GM19468 (cell line): ENCODE results near the gene DNAJC10.
"Not testable (repeated sequence)": the region's sequence is repeated elsewhere in the genome, so short reads cannot be mapped to it uniquely, and the experiment has no call there.

Experiments
- ATAC-seq: cut with Tn5 transposase; IDR thresholded peaks from one replicate; pipeline ENCODE4 v1.9.1; 2021; ENCODE audit warnings: mild to moderate bottlenecking, moderate library complexity, moderate number of reproducible peaks; ENCODE audit not compliant: unreplicated experiment; ENCODE audit errors: extremely low read depth

The DNAJC10 gene

DNA sequence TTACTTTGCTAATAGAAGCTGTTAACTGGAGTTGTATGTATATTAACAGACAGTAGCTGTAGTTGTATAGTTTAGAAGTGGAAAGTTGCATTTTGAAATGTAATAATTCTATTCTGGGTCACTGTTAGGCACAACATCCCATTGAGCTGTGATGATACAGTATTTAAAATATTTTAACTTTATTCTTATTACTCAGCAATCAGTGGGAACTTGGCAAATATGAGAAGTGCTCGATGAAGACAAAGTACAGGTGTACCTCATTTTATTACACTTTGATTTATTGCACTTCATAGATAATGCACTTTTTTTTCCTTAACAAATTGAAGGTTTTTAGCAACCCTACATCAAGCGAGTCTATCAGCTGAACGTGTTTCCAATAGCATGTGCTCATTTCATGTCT, 8.6 kb downstream of the DNAJC10 start:
- ATAC-seq: no peak

DNA sequence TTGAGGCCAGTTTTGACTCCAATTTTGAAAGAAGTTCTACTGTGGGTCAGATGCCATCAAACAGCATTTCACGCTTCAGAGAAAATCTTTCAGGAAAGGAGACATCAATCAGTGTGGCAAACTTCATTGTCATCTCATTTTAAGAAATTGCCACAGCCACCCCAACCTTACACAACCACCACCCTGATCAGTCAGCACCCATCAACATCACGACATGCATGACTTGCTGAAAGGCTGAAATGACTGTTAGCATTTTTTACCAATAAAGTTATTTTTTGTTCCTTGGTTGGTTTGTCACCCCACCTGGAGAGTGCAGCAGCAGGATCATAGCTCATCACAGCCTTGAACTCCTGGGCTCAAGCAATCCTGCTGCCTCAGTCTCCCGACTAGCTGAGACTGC, 10.4 kb downstream of the DNAJC10 start:
- no peak for ATAC-seq

DNA sequence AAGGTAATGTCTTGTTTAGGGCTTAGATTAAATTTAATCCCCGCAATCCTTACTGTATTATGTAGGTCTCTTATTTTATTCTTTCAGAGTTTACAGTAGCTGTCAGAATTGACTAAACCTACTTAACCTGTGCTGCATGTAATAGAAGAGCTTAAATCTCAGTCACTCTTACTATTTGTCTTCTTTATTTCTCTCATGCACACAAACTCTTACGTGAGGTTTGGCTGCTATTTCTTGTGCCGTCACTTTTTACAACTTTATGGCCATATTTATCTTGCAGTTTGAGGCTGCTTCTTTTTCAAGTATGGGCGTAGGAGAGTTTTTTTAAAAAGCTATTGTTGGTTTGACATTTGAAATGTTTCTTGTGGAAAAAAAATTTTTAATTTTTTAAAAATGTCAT, 12.0 kb downstream of the DNAJC10 start:
- ATAC-seq: no peak

DNA sequence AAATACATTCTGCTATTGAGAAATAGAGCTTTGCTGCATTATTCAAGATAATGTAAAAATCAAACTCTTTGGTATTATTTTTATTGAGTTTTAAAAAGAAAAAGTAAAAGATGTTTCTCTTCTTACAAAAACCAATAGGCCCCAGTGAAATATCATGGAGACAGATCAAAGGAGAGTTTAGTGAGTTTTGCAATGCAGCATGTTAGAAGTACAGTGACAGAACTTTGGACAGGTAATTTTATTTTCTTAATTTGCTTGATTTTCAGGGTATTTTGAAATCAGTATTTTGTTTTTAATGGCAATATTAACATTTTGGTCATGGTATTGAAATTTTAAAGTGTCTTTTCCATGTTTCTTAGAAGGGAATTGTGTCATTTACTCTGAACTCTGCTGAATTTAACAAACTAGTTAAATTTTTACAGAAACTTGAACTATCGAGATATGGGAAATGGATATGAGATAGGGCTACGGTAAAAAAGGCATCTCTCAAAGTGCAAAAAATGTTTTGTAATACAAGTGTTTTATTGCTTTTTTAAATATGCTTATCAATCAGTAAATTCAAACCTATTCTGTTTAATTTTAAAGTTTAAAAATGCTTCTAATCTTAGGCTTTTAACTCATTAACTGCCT, 13.8 kb downstream of the DNAJC10 start:
- ATAC-seq: no peak

DNA sequence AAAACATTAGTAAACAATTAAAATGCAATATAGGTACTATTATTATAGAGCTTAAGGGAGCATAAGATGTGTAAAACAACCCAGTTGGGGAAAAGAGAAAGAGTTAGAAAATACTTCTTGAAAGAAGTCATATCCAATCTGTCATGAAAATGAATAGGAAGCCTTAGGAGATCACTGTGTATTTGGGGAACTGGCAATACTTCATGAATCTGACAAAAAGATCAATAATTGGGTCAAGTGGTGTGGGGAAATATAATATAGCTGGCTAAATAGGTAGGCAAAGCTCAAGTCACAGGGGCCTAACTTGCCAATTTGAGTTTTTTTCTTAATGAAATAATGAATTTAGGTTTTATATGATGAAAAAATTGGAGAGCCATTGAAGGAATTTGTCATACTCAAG, 14.4 kb downstream of the DNAJC10 start:
- no peak for ATAC-seq

DNA sequence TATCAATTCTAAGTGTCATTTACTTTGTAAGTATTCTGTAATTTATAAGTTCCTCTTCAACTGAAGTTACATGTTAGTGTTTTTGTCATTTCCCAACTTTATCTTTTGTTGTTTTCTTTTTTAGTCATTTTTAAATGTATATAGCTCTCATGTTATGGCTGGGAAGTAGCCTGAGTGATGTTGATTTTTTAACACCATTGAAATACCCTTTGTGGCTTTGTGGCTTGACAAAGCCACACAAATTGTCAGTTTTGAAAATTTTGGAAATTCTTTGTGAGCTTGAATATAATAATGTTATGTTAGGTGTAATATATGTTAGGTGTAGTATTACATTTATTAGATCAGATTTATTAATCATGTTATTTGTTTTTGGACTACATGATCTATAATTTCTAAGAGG, 16.7 kb downstream of the DNAJC10 start:
- ATAC-seq: no peak

DNA sequence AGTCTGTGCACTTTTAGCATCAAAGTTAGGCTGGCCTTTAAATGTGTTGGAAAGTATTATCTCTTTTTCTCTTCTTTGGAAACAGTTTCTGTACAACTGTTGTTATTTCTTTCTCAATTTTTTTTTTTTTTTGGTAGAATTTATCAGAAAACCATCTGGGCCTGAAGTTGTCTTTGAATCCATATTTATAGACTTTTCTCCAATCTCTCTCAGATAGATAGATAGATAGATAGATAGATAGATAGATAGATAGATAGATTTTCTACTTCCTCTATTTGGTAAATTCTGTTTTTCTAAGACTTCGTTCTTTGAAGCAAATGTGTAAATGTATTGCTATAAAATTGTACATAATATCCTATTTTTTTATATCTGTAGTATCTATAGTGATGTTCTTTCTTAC, 17.5 kb downstream of the DNAJC10 start:
- ATAC-seq: no peak

DNA sequence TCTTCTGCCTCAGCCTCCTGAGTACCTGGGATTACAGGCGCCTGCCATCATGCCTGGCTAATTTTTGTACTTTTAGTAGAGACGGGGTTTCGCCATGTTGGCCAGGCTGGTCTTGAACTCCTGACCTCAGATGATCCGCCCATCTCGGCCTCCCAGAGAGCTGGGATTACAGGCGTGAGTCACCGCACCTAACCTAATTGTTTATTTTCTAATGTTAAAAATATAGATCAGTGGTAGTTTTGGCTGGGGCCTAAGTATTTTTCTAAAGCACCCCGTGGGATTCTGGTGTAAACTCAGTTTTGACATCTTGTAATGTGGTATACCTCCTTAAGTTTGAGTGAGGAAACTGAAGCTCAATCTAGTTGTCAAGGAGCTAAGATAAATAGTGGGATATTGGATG, 20.8 kb downstream of the DNAJC10 start:
- not testable (repeated sequence) for ATAC-seq

DNA sequence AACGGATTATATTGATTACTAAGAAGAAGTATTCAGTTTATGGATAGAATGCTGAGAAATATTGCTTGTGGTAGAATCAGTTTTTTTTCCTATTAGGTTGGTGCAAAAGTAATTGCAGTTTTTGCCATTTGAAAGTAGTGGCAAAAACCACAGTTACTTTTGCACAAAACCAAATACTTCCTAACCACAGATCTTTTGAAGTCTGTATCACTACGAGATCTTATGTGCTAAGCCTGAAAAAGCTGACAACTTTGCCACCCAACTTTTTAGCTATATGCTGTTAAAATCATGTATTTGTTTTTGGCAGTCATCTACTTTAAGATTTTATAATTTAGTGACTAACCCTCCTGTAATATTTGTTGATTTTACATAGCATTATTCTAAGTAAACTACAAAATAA, 24.6 kb downstream of the DNAJC10 start:
- ATAC-seq: no peak

DNA sequence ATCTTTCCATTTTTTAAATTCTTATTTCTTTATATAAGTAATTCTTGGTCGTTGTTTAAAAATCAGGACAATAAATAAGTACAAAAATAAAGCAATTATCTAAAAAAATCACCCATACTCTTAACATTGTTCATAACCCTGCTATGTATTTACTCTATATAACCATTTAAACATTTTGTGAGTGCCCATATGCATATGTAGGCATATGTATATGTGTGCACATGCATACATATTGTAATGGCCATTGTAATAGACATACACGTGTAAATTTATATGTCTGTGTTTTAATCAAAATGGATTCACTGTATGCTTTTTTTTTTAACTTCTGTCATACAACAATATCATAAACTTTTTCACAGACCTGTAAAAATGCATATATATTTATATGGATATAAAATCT, 25.6 kb downstream of the DNAJC10 start:
- no peak for ATAC-seq

DNA sequence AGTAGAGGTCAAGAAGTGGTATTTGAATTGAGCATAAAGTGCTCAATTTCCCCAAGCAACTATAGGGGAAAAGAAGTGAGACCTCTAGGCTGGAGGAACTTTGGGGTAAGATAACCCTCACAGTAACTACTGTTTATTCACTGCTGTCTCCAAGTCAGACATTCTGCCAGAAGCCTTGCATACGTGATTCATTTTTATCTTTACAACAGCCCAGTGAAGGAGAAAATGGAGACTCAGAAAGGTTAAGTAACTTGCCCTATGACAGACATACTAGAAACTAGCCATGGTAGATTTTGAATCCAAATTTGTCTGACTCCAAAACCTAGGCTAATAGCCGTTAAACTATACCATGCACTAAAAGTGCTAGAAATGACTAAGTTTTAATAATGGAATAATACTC, 28.4 kb downstream of the DNAJC10 start:
- no peak for ATAC-seq

DNA sequence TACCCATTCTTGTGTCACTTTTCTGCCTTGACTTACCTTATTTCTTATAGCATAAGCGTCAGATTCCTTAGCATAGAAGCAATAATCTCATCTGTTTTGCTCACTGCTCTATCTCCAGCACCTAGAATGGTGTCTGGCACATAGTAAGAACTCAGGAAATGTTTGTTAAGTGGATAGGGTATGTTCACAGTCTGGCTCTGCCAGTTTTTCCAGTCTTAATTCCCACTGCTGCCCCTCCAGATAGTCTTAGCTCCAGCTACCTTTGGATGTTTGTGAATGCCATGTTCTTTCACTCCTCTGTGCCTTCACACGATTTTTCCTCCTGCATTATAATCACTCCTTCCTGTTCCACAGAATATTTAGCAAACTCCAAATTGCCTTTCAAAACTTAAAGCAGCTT, 29.0 kb downstream of the DNAJC10 start:
- ATAC-seq: no peak

DNA sequence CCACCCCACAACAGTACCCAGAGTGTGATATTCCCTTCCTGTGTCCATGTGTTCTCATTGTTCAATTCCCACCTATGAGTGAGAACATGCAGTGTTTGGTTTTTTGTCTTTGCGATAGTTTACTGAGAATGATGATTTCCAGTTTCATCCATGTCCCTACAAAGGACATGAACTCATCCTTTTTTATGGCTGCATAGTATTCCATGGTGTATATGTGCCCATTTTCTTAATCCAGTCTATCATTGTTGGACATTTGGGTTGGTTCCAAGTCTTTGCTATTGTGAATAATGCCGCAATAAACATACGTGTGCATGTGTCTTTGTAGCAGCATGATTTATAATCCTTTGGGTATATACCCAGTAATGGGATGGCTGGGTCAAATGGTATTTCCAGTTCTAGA, 29.8 kb downstream of the DNAJC10 start:
- ATAC-seq: not testable (repeated sequence)

DNA sequence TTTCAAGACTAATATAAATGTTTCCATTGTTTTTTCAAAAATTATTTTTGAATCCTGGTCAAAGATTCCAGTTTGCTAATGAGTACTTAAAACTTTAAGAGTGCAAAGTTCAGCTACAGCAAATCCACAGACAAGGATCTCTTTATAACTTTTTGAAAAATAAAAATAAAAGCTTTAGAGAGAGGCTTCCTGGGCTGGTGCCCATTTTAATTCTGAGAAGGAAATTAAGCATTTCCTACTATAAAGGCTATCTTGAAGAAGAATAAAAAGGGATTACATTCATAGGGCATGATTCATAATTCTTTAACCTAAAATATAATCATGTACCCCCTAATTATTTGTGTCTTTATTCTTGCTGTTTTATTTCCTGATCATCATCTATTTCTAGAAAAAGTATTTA, 38.2 kb downstream of the DNAJC10 start:
- ATAC-seq: no peak

DNA sequence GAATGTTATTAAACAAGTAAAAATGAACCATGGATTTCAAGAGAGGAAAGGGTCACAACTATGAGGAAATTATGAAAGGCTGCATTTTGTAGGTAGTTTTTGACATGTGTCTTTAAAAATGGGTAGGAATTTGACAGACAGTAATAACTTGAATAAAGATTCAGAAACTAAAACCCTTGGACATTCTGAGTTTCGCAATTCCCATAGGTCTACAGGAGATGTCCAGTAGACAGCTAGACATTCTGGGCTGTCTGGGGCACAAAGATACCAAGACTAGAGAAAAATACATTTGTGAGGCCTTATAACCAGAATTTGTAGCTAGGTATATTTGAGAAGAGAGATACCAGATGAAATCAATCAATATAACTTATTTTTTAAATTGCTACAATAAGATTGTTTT, 42.3 kb downstream of the DNAJC10 start:
- ATAC-seq: no peak

DNA sequence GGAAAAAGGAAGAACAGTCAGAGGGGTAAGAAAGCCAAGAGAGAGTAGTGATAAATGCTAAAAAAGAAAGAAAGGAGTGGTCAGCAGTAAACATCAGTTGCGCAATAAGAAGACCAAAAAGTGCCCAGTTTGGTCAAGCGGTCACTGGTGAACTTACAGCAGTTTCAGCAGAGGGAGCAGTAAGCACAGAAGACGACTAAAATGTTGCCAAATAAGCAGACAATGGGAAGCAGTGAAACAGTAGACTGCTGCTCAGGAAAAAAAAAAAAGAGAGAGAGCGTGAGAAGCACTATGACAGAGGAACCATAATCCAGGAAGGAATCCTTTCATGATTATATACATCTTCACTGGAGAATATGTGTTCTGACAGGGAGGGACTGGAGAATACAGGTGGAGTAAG, 45.8 kb downstream of the DNAJC10 start:
- no peak for ATAC-seq

DNA sequence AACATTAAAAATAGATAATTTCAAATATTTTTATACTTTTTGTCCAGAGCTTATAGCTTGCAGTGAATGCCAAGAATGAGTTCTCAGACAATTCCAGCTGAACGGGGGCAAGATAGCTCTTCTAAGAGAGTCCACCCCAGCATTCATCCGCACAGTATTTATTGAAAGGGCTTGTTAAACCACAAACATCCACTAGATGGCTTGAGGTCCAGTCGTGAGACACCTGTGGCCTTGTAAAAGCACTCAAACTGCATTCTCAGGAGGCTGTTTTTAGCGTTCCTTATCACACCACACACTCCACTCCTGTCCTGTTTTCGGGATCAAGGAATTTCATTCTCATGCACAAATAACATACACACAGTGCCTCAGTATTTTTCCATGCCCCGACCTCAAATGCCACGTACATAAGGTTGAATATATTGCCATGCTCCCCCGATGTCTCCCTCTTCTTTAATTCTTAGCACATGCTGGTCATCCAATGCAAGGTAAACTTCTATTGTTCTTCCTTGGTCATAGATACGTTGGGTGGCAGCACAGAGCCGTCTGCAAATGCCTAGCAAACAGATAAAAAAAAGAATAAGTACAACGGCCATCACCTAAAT, 47.4 kb downstream of the DNAJC10 start:
- ATAC-seq: no peak

DNA sequence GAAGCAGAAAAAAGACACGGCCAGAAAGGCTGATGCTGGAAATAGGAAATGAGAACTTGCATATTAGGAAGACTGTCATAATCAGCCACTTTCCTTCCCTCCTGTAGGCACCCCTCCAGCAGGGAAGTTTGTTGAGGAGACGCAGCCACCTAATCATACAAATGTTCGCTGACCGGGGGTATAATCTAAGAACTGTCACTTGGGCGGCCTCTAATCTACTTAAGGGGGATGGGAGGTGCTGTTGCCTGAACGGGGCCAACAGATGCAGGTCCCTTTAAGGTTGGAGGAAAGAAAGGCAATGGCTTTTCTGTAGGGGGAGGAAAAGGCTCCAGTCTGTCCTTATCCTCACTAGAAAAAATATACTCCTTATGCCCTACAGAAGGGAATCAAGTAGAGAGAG, 50.6 kb downstream of the DNAJC10 start:
- ATAC-seq: no peak

DNA sequence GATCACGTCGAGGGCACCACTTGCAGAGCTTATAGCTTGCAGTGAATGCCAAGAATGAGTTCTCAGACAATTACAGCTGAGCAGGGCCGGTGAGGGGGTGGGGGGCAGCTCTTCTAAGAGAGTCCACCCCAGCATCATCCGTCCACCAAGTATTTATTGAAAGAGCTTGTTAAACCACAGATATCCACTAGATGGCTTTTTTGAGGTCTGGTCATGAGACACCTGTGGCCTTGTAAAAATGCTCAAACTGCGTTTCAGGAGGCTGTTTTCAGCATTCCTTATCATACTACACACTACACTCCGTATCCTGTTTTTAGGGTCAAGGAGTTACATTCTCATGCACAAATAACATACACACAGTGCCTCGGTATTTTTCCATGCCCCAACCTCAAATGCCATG, 51.5 kb downstream of the DNAJC10 start:
- ATAC-seq: no peak

DNA sequence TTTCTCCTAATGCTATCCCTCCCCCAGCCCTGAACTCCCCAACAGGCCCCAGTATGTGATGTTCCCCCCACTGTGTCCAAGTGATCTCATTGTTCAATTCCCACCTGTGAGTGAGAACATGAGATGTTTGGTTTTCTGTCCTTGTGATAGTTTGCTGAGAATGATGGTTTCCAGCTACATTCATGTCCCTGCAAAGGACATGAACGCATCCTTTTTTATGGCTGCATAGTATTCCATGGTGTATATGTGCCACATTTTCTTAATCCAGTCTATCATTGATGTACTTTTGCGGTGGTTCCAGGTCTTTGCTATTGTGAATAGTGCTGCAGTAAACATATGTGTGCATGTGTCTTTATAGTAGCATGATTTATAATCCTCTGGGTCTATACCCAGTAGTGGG, 52.9 kb downstream of the DNAJC10 start:
- not testable (repeated sequence) for ATAC-seq

DNA sequence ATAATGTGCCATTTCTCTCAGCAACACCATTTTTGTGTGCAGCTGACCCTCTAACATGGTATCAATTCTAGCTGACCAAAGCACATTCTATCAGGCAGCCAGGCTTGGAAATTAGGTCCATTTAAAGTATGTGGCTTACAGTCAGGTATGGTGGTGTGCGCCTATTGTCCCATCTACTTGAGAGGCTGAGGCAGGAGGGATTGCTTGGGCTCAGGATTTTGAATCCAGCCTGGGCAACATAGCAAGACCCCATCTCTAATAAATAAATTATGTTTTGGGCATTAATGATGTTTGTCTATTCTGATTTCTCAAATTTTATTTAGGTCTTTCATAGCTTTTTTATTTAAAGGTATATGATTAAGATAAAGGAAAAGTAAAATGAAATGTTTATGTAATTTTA, 63.3 kb downstream of the DNAJC10 start:
- no peak for ATAC-seq

DNA sequence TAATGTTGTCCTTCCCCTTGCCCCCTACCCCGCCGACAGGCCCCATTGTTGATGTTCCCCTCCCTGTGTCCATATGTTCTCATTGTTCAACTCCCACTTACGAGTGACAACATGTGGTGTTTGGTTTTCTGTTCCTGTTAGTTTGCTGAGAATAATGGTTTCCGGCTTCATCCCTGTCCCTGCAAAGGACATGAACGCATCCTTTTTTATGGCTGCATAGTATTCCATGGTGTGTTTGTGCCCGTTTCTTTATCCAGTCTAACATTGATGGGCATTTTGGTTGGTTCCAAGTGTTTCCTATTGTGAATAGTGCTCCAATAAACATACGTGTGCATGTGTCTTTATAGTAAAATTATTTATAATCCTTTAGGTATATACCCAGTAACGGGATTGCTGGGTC, 65.0 kb downstream of the DNAJC10 start:
- ATAC-seq: not testable (repeated sequence)
